B cell (primary cell): Measurements from ENCODE around the gene STX12.

ENCODE experiments used
- CTCF ChIP-seq: fragments of 200-600 bp; IDR thresholded peaks from one replicate; pipeline ENCODE4 v1.8.0; 2022; ENCODE audit warnings: antibody characterized with exemption, mild to moderate bottlenecking
- EZH2 ChIP-seq: IDR thresholded peaks from 2 replicates; pipeline ENCODE4 v1.6.1; 2012; ENCODE audit warnings: borderline replicate concordance, low read depth, mild to moderate bottlenecking, moderate library complexity, low read length; ENCODE audit not compliant: insufficient read depth, poor library complexity, severe bottlenecking

GRCh38 chr1:27865821-27866220 is 92.8 kb downstream of the STX12 start:
- TF ChIP-seq CTCF (no peak), EZH2 (no peak)
